HG03045 (cell line): ENCODE measurements around the gene PRPS2.

Experiments used
- ATAC-seq: cut with Tn5 transposase; IDR thresholded peaks from one replicate; pipeline ENCODE4 v1.9.1; 2021; ENCODE audit warnings: mild to moderate bottlenecking, moderate library complexity; ENCODE audit not compliant: unreplicated experiment

The PRPS2 gene

GRCh38 chrX:12811658-12812057, 20.4 kb downstream of the PRPS2 start:
- no peak for ATAC-seq

GRCh38 chrX:12814420-12814819, 23.2 kb downstream of the PRPS2 start:
- no peak for ATAC-seq

- no peak for ATAC-seq
Observed at GRCh38 chrX:12817528-12817927, 26.3 kb downstream of the PRPS2 start.

DNA sequence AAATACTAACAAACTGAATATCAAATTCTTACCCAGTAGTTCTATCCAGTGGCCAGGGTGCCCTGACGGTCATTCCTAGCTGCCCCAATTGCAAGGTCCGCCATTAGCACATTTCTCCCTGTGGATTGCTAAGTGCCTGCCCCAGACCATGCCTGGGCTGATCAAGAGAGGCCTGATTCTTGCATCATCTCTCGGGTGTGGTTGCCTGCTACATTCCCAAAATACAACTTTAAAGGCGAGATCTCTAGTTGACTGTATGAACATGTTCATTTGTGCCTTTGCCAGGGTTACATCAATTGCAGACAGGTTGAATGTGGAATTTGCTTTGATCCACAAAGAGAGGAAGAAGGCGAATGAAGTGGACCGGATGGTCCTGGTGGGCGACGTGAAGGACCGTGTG, 28.0 kb downstream of the PRPS2 start:
- ATAC-seq = no peak

DNA sequence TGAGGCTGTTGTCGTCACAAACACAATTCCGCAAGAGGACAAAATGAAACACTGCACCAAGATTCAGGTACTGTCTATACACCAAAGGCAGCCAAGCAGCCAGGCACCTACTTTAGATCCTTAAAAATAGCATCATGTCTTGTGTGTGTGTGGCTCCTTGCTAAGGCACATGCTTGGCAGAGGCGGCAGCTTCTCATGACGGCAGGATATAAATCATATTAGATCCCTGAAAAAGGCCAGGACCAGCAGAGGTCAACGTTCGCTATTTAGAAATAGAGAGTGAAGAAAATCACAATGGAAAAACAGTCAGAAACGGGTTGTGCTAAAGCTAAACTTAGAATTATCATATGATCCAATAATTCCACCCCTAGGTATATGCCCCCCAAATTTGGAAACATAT, 29.5 kb downstream of the PRPS2 start:
- no peak for ATAC-seq

DNA sequence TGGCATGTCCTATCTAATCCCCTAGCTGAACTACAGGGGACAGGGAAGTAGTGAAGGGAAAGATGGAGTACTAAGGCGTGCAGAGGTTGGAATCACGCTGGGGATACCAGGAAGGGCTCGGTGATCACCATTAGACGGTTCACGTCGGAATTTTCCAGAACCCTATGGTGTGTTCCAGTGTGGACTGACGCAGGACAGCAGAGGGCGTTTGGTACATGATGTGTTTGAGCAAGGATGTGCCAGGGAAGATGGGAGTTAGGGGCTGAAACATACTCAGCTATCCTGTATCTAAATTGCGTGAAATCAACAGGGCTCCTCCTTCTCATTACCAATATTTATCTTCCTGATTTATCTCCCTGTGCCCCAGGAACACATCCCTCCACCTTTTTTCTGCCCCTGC, 33.7 kb downstream of the PRPS2 start:
- ATAC-seq = no peak

DNA sequence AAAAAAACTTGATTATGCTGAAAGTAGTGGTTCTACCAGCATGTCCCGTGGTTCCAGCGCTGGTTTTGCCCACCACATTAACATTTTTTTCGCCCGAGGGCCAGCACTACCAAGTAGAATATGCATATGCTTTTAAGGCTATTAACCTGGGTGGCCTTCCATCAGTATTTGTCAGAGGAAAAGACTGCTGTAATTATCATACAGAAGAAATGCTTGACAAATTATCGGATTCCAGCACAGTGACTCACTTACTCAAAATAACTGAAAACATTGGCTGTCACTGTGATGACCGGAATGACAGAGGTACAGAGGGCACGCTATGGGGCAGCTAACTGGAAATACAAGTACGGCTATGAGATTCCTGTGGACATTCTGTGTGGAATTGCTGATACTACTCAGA, 34.6 kb downstream of the PRPS2 start:
- no peak for ATAC-seq

DNA sequence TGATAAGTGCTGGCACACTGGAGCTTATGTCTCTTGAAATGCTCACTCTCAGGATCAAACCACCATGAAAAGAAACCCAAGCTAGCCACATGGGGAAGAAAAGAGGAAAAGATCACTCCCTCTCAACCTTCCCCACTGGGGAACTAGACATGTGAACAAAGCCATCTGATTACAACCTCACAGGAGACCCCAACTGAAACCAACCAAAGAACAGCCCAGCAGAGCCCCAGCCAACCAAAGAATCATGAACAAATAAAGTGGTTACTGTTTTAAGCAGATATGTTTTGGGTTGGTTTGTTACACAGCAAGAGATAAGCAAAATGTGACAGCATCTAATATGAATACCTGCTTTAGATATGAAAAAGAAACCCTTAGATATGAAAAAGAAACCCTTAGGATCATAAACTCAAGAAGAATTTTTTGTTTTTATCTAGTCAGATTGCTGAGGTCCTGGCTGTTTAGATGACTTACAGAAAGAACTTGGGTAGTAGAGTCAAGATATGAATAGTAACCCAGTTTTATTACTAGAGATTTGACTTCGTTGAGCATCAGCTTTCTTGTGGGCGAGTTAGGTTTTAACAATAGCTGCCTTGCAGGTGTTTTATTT, 52.0 kb downstream of the PRPS2 start:
- ATAC-seq = no peak

GRCh38 chrX:12843668-12844279, 52.6 kb downstream of the PRPS2 start:
- peak; percentile 89 for ATAC-seq

DNA sequence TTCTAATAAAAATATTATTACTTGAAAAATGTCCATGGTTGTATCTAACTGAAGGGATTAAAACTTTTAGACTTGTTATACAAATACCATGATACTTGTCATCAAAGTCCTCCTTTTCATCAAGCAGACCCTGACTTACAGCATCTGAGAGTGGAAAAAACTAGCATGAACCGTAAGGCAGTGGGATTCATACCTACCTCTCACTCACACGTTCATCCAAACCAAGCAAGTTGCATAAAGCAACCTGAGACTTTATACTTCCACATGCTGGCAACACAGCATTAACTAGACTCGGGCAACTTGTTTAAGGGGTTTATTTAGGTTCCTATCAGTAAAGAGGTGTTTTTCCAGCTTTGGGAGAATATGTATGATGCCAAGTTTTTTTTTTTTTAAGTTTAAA, 53.1 kb downstream of the PRPS2 start:
- no peak for ATAC-seq

GRCh38 chrX:12865359-12865758, 74.1 kb downstream of the PRPS2 start:
- no peak for ATAC-seq

- no peak for ATAC-seq
Observed at GRCh38 chrX:12866451-12867377, 75.5 kb downstream of the PRPS2 start, which contains the start of gene TLR7. TSS of gene TLR7 (plus strand) at chrX:12867072. CDS start at chrX:12867579, 507 bp downstream.

DNA sequence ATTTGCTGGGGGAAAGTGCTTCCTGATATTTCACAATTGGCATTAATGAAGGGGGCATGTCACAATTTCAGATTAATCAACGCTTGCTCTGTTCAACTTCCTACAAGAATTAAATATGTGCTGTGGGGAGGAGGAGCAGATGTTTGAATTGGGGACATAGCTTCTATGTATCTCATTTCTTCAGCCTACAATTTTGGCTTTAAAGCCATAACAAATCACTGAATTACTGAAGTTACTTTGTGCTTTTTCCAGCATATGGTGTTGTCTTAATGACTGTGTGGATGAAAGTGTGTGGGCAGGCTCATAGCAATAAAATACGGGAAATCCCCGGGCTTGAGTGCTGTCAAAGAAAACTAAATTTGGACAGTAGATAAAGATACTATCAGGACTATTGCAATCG, 76.5 kb downstream of the PRPS2 start:
- no peak for ATAC-seq

- peak; percentile 61 for ATAC-seq
Observed at GRCh38 chrX:12868747-12869146, 77.5 kb downstream of the PRPS2 start.

DNA sequence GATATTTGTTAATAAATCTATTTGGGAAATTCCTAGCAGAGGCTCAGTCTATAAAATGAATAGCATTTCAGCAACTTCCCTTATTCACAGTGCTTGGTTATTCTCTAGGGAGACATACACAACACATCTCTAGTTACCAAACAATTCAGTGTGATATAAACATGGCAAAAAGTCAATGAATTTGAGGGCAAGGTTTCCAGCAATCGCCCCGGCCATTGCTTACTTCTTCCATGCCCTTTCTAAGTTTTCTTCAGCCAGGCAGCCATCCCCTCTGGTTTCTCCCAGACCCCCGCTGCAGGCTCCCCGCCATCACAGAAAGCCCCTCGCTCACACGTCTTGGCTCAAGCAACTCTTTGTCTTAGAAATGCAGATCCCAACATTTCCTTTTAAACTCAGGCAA, 80.0 kb downstream of the PRPS2 start:
- ATAC-seq = no peak

DNA sequence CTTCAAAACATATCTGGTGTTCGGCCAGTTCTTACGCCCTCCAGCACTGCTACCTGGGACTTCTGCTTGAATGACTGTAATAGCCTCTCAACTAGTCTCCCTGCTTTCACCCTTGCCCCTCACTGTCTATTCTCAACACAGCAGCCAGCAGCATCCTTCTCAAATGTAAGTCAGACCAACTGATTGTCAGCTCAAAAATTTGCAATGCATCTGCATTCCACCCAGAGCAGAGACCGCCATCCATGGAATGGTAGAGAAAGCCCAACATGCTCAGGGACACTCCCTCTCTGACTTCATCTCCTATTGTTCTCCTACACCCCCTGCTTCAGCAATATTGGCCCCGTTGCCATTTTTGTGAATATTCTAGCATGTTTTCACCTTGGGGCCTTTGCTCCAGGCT, 81.5 kb downstream of the PRPS2 start:
- no peak for ATAC-seq
